ENCODE results near the gene THBS3.

DNA sequence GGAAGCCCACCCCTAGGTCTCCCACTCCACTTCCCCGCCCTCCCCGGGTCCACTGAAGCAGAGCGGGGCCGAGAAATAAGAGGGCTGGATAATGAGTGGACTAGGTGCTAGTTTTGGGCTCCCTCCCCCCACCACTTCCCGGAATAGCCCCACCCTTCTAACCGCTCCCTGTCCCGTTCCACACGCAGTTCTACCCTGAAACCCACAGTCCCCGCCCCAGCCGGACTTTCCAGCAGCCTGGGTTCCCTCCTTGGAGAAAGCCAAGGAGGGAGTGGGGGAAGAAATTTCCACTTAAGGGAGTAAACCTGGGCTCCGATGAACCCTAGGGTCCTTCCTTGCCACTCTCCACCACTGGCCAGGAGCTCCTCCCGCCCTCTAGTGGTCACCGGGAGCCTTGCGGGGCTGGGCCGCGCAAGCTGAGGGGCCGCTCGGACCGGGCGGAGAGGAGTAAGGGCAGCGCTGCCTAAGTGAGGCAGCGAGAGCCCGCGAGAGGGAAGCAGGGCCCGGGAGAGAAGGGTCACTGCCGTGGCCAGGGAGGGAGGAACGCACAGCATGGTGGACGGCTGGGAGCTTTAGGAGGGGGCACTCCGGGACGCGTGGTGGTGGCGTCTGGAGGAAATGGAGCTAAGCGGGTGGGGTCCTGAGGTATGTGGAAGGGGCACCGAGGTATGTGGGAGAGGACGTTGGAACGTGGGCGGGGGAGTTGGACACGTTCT, 14.3 kb downstream of the THBS3 start:
- TF ChIP-seq NFRKB (IDR thresholded peaks at IDR 0.05) (no peak), RARG (CRISPR knock-in tag; IDR thresholded peaks at IDR 0.05; ENCODE audit: low read depth) (no peak)
